H1 (cell line): ENCODE measurements around the gene CPEB3. TPM values are rescaled to one million over a fixed set of nuclear protein-coding genes. Genes with fewer than 3 reads are reported as not detected.
A peak's percentile ranks its signal among the peaks of the same experiment; 100 is the strongest.

Source experiments
- CTCF ChIA-PET: fragments of 300-600 bp; sonication (Branson Sonifier 250); formaldehyde crosslinking; loops from one replicate; lab custom pipeline; 2021; ENCODE audit not compliant: partially characterized antibody; lab: Charles Lee
- POLR2A ChIA-PET: fragments of 300-600 bp; sonication (Branson Sonifier 250); formaldehyde crosslinking; loops from one replicate; lab custom pipeline; 2021; ENCODE audit warnings: inconsistent platforms; ENCODE audit not compliant: partially characterized antibody; lab: Charles Lee
- DNase-seq, 2 experiments: peaks; one replicate each; pipeline versions ENCODE4 v3.0.0 to v3.0.0-alpha.2; 2010 to 2022; ENCODE audit warnings: low spot score in 2 of 2, low read depth in 1 of 2, mixed read lengths in 1 of 2
- FAIRE-seq: peaks from 2 replicates; lab custom pipeline; 2011; peaks lifted over from hg19 to GRCh38; lab: Jason Lieb, UNC
- H2AFZ ChIP-seq: 2 replicates; pipeline ENCODE4 v1.8.1; 2012; ENCODE audit warnings: low read length, inconsistent platforms
- H2AK5ac ChIP-seq: 2 replicates; pipeline ENCODE4 v1.6.1; 2013; ENCODE audit warnings: low read depth, low read length
- H2BK120ac ChIP-seq: replicated peaks from 2 replicates; pipeline ENCODE3; 2013; ENCODE audit warnings: low read depth, low read length, inconsistent platforms
- H2BK12ac ChIP-seq: 2 replicates; pipeline ENCODE4 v1.6.1; 2013; ENCODE audit warnings: low read depth, low read length
- H2BK15ac ChIP-seq: 2 replicates; pipeline ENCODE4 v1.6.1; 2013; ENCODE audit warnings: low read length
- H2BK20ac ChIP-seq: 2 replicates; pipeline ENCODE4 v1.6.1; 2013; ENCODE audit warnings: low read length
- H2BK5ac ChIP-seq: 2 replicates; pipeline ENCODE4 v1.6.1; 2013; ENCODE audit warnings: low read depth, low read length
- H3K14ac ChIP-seq: 2 replicates; pipeline ENCODE4 v1.6.1; 2013; ENCODE audit warnings: inconsistent platforms; ENCODE audit not compliant: insufficient read length
- H3K18ac ChIP-seq: 2 replicates; pipeline ENCODE4 v1.6.1; 2013; ENCODE audit warnings: low read length; ENCODE audit errors: extremely low read depth
- H3K23ac ChIP-seq: 2 replicates; pipeline ENCODE4 v1.6.1; 2013; ENCODE audit warnings: inconsistent platforms; ENCODE audit not compliant: insufficient read length
- H3K23me2 ChIP-seq: 2 replicates; pipeline ENCODE4 v1.6.1; 2013; ENCODE audit warnings: low read depth, low read length
- H3K27ac ChIP-seq: 2 replicates; pipeline ENCODE4 v1.6.1; 2011; ENCODE audit warnings: low read depth, low read length, inconsistent platforms
- H3K27me3 ChIP-seq, 4 experiments: replicated peaks in 1 of 4; 1 replicate in 1 of 4; 2 replicates in 3 of 4; pipeline versions ENCODE4 v1.6.1 to v1.8.1; 2011 to 2013; ENCODE audit warnings: low read length in 3 of 4, mild to moderate bottlenecking in 3 of 4, inconsistent platforms in 2 of 4, mixed read lengths in 2 of 4, moderate library complexity in 1 of 4; ENCODE audit not compliant: control insufficient read depth in 3 of 4, insufficient read depth in 3 of 4; ENCODE audit errors: extremely low read depth in 1 of 4
- H3K36me3 ChIP-seq, 4 experiments: 2 replicates each; pipeline versions ENCODE4 v1.6.1 to v1.8.1; 2011 to 2013; ENCODE audit warnings: mild to moderate bottlenecking in 4 of 4, low read length in 3 of 4, moderate library complexity in 2 of 4, control low read depth in 1 of 4, inconsistent platforms in 1 of 4; ENCODE audit not compliant: insufficient read depth in 4 of 4, control insufficient read depth in 2 of 4
- H3K4ac ChIP-seq: replicated peaks from 2 replicates; pipeline ENCODE3; 2013; ENCODE audit warnings: low read length, low read depth, mixed read lengths, inconsistent platforms; ENCODE audit not compliant: insufficient read length
- H3K4me1 ChIP-seq, 4 experiments: replicated peaks in 1 of 4; 1 replicate in 1 of 4; 2 replicates in 3 of 4; pipeline versions ENCODE4 v1.6.1 to v1.8.1; 2011 to 2013; ENCODE audit warnings: low read length in 3 of 4, inconsistent platforms in 2 of 4, mixed read lengths in 1 of 4; ENCODE audit not compliant: insufficient read depth in 4 of 4, control insufficient read depth in 3 of 4
- H3K4me2 ChIP-seq, 2 experiments: 2 replicates each; pipeline versions ENCODE4 v1.6.1 to v1.8.1; 2011 to 2013; ENCODE audit warnings: low read depth in 2 of 2, low read length in 2 of 2, control low read depth in 1 of 2, inconsistent platforms in 1 of 2, mild to moderate bottlenecking in 1 of 2; ENCODE audit not compliant: insufficient read depth in 1 of 2
- H3K4me3 ChIP-seq, 4 experiments: fragments of 200-600, 300-600 bp in 1 of 4; sonication (generic), shearing (Covaris generic), sonication (Bioruptor Twin) in 1 of 4; 2 replicates each; pipeline versions ENCODE4 v1.5.1 to v1.8.1; 2011 to 2016; ENCODE audit warnings: low read length in 4 of 4, low read depth in 3 of 4, control low read depth in 2 of 4, inconsistent platforms in 2 of 4, mild to moderate bottlenecking in 2 of 4, mixed read lengths in 1 of 4, moderate library complexity in 1 of 4; ENCODE audit not compliant: insufficient read depth in 2 of 4; ENCODE audit errors: extremely low read depth in 1 of 4
- H3K56ac ChIP-seq: replicated peaks from 2 replicates; pipeline ENCODE3; 2013; ENCODE audit warnings: low read depth, mild to moderate bottlenecking, mixed read lengths, low read length, inconsistent platforms; ENCODE audit not compliant: insufficient read length
- H3K79me1 ChIP-seq: 2 replicates; pipeline ENCODE4 v1.6.1; 2013; ENCODE audit warnings: low read depth, low read length, control low read depth
- H3K79me2 ChIP-seq, 2 experiments: 2 replicates each; pipeline versions ENCODE4 v1.6.1 to v1.8.1; 2012 to 2013; ENCODE audit warnings: low read length in 2 of 2, mild to moderate bottlenecking in 2 of 2, inconsistent platforms in 1 of 2; ENCODE audit not compliant: insufficient read depth in 2 of 2, control insufficient read depth in 1 of 2
- H3K9ac ChIP-seq, 4 experiments: replicated peaks in 1 of 4; 1 replicate in 1 of 4; 2 replicates in 3 of 4; pipeline versions ENCODE4 v1.6.1 to v1.8.1; 2011 to 2013; ENCODE audit warnings: low read depth in 3 of 4, low read length in 3 of 4, control low read depth in 2 of 4, mild to moderate bottlenecking in 2 of 4, moderate library complexity in 2 of 4, inconsistent platforms in 1 of 4; ENCODE audit errors: extremely low read depth in 1 of 4
- H3K9me3 ChIP-seq, 2 experiments: 2 replicates each; pipeline versions ENCODE4 v1.6.1 to v1.8.1; 2012 to 2013; ENCODE audit warnings: mild to moderate bottlenecking in 2 of 2, moderate library complexity in 2 of 2, control low read depth in 1 of 2, inconsistent platforms in 1 of 2, low read depth in 1 of 2, low read length in 1 of 2, mixed read lengths in 1 of 2; ENCODE audit not compliant: insufficient read depth in 2 of 2
- H4K20me1 ChIP-seq, 2 experiments: replicated peaks in 1 of 2; 2 replicates each; pipeline versions ENCODE3 to v1.8.1; 2011 to 2013; ENCODE audit warnings: inconsistent platforms in 2 of 2, low read length in 2 of 2, mild to moderate bottlenecking in 1 of 2; ENCODE audit not compliant: insufficient read depth in 2 of 2, control insufficient read depth in 1 of 2
- H4K5ac ChIP-seq: 2 replicates; pipeline ENCODE4 v1.6.1; 2013; ENCODE audit warnings: low read length, low read depth, mixed read lengths, inconsistent platforms; ENCODE audit not compliant: insufficient read length
- H4K8ac ChIP-seq: 2 replicates; pipeline ENCODE4 v1.8.0; 2013; ENCODE audit warnings: mild to moderate bottlenecking, moderate library complexity, low read length, inconsistent platforms; ENCODE audit not compliant: insufficient read depth; ENCODE audit errors: extremely low read depth
- H4K91ac ChIP-seq: replicated peaks from 2 replicates; pipeline ENCODE3; 2013; ENCODE audit warnings: low read length, mixed read lengths, inconsistent platforms; ENCODE audit not compliant: insufficient read length
- ASH2L ChIP-seq: fragments of 200-600, 300-600 bp; sonication (generic); IDR thresholded peaks from one replicate; pipeline ENCODE4 v1.7.1; 2017; ENCODE audit warnings: low read length
- CBX8 ChIP-seq: fragments of 300-800, 300-1000 bp; sonication (generic); IDR thresholded peaks from 2 replicates; pipeline ENCODE4 v1.7.1; 2016; ENCODE audit warnings: low read depth, low read length, borderline replicate concordance
- GABPA ChIP-seq: IDR thresholded peaks from 2 replicates; pipeline ENCODE4 v1.6.1; 2011; ENCODE audit warnings: mild to moderate bottlenecking, low read length, moderate library complexity, borderline replicate concordance; ENCODE audit not compliant: insufficient read depth
- GTF2F1 ChIP-seq: IDR thresholded peaks from 2 replicates; pipeline ENCODE4 v1.6.1; 2012; ENCODE audit warnings: low read depth, low read length, improper control_type of control experiment, borderline replicate concordance
- HDAC6 ChIP-seq: IDR thresholded peaks from one replicate; pipeline ENCODE4 v1.7.1; 2012; ENCODE audit warnings: low read depth, mild to moderate bottlenecking, inconsistent platforms, low read length, moderate library complexity
- JUND ChIP-seq: IDR thresholded peaks from 2 replicates; pipeline ENCODE4 v1.6.1; 2011; ENCODE audit warnings: mild to moderate bottlenecking, improper control_type of control experiment, low read length
- KDM1A ChIP-seq: fragments of 200-600, 300-600 bp; sonication (generic); IDR thresholded peaks from 2 replicates; pipeline ENCODE4 v1.7.1; 2016; ENCODE audit warnings: mild to moderate bottlenecking, low read length, borderline replicate concordance
- KDM4A ChIP-seq: IDR thresholded peaks from one replicate; pipeline ENCODE4 v1.7.1; 2012; ENCODE audit warnings: low read depth, mild to moderate bottlenecking, moderate library complexity, low read length, inconsistent platforms; ENCODE audit not compliant: severe bottlenecking
- POLR2A ChIP-seq, 2 experiments: IDR thresholded peaks; 1 replicate in 1 of 2; 2 replicates in 1 of 2; pipeline ENCODE4 v1.6.1; 2011; ENCODE audit warnings: low read depth in 2 of 2, low read length in 2 of 2, mild to moderate bottlenecking in 2 of 2; ENCODE audit errors: control extremely low read depth in 1 of 2
- SRF ChIP-seq: IDR thresholded peaks from 2 replicates; pipeline ENCODE4 v1.6.1; 2011; ENCODE audit warnings: mild to moderate bottlenecking, low read depth, low read length, moderate library complexity
- TAF7 ChIP-seq: optimal IDR thresholded peaks from 2 replicates; pipeline ENCODE3; 2011; ENCODE audit warnings: low read depth, mild to moderate bottlenecking, inconsistent platforms, low read length, moderate library complexity, borderline replicate concordance
- TBP ChIP-seq: IDR thresholded peaks from 2 replicates; pipeline ENCODE4 v1.6.1; 2011; ENCODE audit warnings: low read depth, low read length, improper control_type of control experiment
- ZNF274 ChIP-seq: IDR thresholded peaks from 2 replicates; pipeline ENCODE4 v1.7.0; 2012; ENCODE audit warnings: low read length, borderline replicate concordance; ENCODE audit errors: extremely low read depth
- WGBS, 2 experiments: shearing (Covaris generic) in 1 of 2; methylation state at CpG; one replicate each; pipeline versions ENCODE4 v1.1.6 to v1.1.7; 2013 to 2015; ENCODE audit warnings: low lambda C conversion rate in 2 of 2, mixed read lengths in 2 of 2, inconsistent platforms in 1 of 2, low coverage in 1 of 2, missing lambda C conversion rate in 1 of 2; ENCODE audit not compliant: insufficient replicate concordance in 2 of 2, insufficient coverage in 1 of 2, insufficient read length in 1 of 2; ENCODE audit errors: extremely low coverage in 1 of 2, missing lambda C conversion rate in 1 of 2; 5-methylcytosine and 5-hydroxymethylcytosine counted together
- polyA plus RNA-seq, 7 experiments: library from polyadenylated mRNA; depleted of rRNA in 3 of 7; stranded (reverse) in 5 of 7; unstranded in 2 of 7; fragments of >200 nt in 5 of 7; fragments of 200-250 nt in 2 of 7; gene quantifications; 1 replicate in 5 of 7; 2 replicates in 1 of 7; 4 replicates in 1 of 7; pipeline versions ENCODE4 v1.2.1 to v1.2.3, GENCODE V29; 2011 to 2013; ENCODE audit warnings: missing spikeins in 2 of 7, mixed read lengths in 2 of 7
- total RNA-seq: library from RNA; stranded (reverse); fragmentation: NEBNext Ultra II Directional; extraction: Animal tissue kit (Norgen Biotek cat#: 25700); gene quantifications from 2 replicates; pipeline ENCODE4 v1.2.1, GENCODE V29; 2021

The CPEB3 gene
- total and polyA plus RNA-seq, 2 of the 8 experiments (the other 6 are each of a cell fraction or from before 2014, with no cell fraction given), result 0.39 to 1.7 TPM

GRCh38 chr10:92052088-92052487 is 238.8 kb downstream of the CPEB3 start:
- Histone ChIP-seq H3K27me3 (no peaks in the 10 kb centered on the region), H2BK12ac (no peak overlapping the region), H4K20me1 (peaks cover 0 to 2% of the 10 kb centered on the region in 2 experiments), H2BK120ac (no peak overlapping the region), H4K5ac (no peak overlapping the region), H3K4me1 (no peaks in the 10 kb centered on the region), H4K8ac (0 out of 2 replicates have a peak overlapping the region, but pooled peaks have one; percentile 7), H2AFZ (no peak overlapping the region), H3K18ac (no peak overlapping the region), H4K91ac (no peak overlapping the region), H3K4ac (no peak overlapping the region), H3K4me3 (no peak overlapping the region), H3K23me2 (no peaks in the 10 kb centered on the region), H2AK5ac (no peak overlapping the region), H3K36me3 (no peaks in the 10 kb centered on the region), H3K23ac (no peak overlapping the region), H3K14ac (no peak overlapping the region), H3K9me3 (no peaks in the 10 kb centered on the region), H3K79me2 (no peaks in the 10 kb centered on the region), H3K27ac (no peak overlapping the region), H3K4me2 (no peak overlapping the region), H2BK15ac (no peak overlapping the region), H2BK20ac (no peak overlapping the region), H3K79me1 (no peaks in the 10 kb centered on the region), H2BK5ac (no peak overlapping the region), H3K56ac (no peak overlapping the region), H3K9ac (no peak overlapping the region)
- ChIA-PET POLR2A (interaction anchor here (1.3 to 1.5 kb wide), 2 partner anchors 13 to 19 kb away, joined by 3 read pairs; no protein-coding TSS in a partner anchor), CTCF (no interaction called here)
- FAIRE-seq (no peak), DNase-seq (no peak)
- WGBS, 2 experiments, result 91% methylated on average over 18 of the region's 18 CpGs; no CpG with 5 or more reads in 1 of the 2 experiments
- no peak for TF ChIP-seq TBP
- TF ChIP-seq GABPA, result no peak
- TF ChIP-seq HDAC6, result no peak
- no peak for TF ChIP-seq SRF
- TF ChIP-seq ZNF274, result no peak
- TF ChIP-seq POLR2A (IDR thresholded peaks at IDR 0.05; ENCODE audit: control extremely low read depth in 1 of 2, low read depth in 2 of 2, low read length in 2 of 2), result no peak
- TF ChIP-seq ASH2L, result no peak
- no peak for TF ChIP-seq JUND
- TF ChIP-seq KDM4A, result no peak
- TF ChIP-seq TAF7, result no peak
- no peak for TF ChIP-seq KDM1A
- no peak for TF ChIP-seq GTF2F1
- TF ChIP-seq CBX8, result no peak
